ENCODE data around the gene AHCY.

AHCY gene

GRCh38 chr20:34233687-34234086, 69.5 kb downstream of the AHCY start:
- Histone ChIP-seq H3K36me3 (ENCODE audit: control insufficient read depth, insufficient read depth, low read length) (no peaks in the 10 kb centered on the region), H3K27ac (ENCODE audit: low read depth, low read length) (no peak overlapping the region), H3K9me3 (ENCODE audit: control insufficient read depth, insufficient read depth, low read length) (no peaks in the 10 kb centered on the region), H3K4me3 (ENCODE audit: low read depth, low read length) (no peak overlapping the region), H3K4me1 (ENCODE audit: control insufficient read depth, insufficient read depth, low read length) (no peaks in the 10 kb centered on the region), H3K27me3 (ENCODE audit: control insufficient read depth, insufficient read depth, low read length) (no peaks in the 10 kb centered on the region), H3K9ac (ENCODE audit: low read depth, low read length) (no peak overlapping the region)

- Histone ChIP-seq H3K9me3 (ENCODE audit: control insufficient read depth, insufficient read depth, low read length) (no peaks in the 10 kb centered on the region), H3K27ac (ENCODE audit: low read depth, low read length) (no peak overlapping the region), H3K4me3 (ENCODE audit: low read depth, low read length) (no peak overlapping the region), H3K9ac (ENCODE audit: low read depth, low read length) (no peak overlapping the region), H3K36me3 (ENCODE audit: control insufficient read depth, insufficient read depth, low read length) (no peaks in the 10 kb centered on the region), H3K27me3 (ENCODE audit: control insufficient read depth, insufficient read depth, low read length) (no peaks in the 10 kb centered on the region), H3K4me1 (ENCODE audit: control insufficient read depth, insufficient read depth, low read length) (no peaks in the 10 kb centered on the region)
Observed at GRCh38 chr20:34232494-34233087, 70.6 kb downstream of the AHCY start.

- no peaks in the 10 kb centered on the region for H3K4me1 ChIP-seq (ENCODE audit: control insufficient read depth, insufficient read depth, low read length)
- H3K9me3 ChIP-seq (ENCODE audit: control insufficient read depth, insufficient read depth, low read length): no peaks in the 10 kb centered on the region
- no peak overlapping the region for H3K9ac ChIP-seq (ENCODE audit: low read depth, low read length)
- no peaks in the 10 kb centered on the region for H3K36me3 ChIP-seq (ENCODE audit: control insufficient read depth, insufficient read depth, low read length)
- H3K27me3 ChIP-seq (ENCODE audit: control insufficient read depth, insufficient read depth, low read length): no peaks in the 10 kb centered on the region
- no peak overlapping the region for H3K4me3 ChIP-seq (ENCODE audit: low read depth, low read length)
- H3K27ac ChIP-seq (ENCODE audit: low read depth, low read length): no peak overlapping the region
Observed at GRCh38 chr20:34231634-34232033, 71.5 kb downstream of the AHCY start.

Measured in HUES48 (cell line).